Measurements from ENCODE around the gene S100A3.

GRCh38 chr1:153586347-153586746, 37.3 kb upstream of the S100A3 start:
- TF ChIP-seq CTCF (IDR thresholded peaks at IDR 0.05) (no peak), POLR2A (IDR thresholded peaks at IDR 0.05) (no peak)
